ENCODE results near the gene FYN.

GRCh38 chr6:111911428-111911827, 38.2 kb upstream of the FYN start:
- TF ChIP-seq NRF1 (IDR thresholded peaks at IDR 0.05; ENCODE audit: low read depth, low read length) (no peak), RFX5 (IDR thresholded peaks at IDR 0.05; ENCODE audit: borderline replicate concordance, low read depth, low read length) (no peak)
